Lower leg skin (tissue), 3 donors: ENCODE results near the gene RER1.

Experiments
- POLR2A ChIP-seq, 2 donors: fragments of 450-650 bp; IDR thresholded peaks; one replicate each; pipeline ENCODE4 v1.6.1; 2016 to 2017; ENCODE audit warnings: antibody characterized with exemption in 2 of 2, mild to moderate bottlenecking in 1 of 2, moderate library complexity in 1 of 2
- TF ChIP-seq, protein P1 (sequence below), 3 donors: fragments of 450-650 bp; IDR thresholded peaks; one replicate each; pipeline ENCODE4 v1.5.1; 2016; ENCODE audit warnings: antibody characterized with exemption in 3 of 3, mild to moderate bottlenecking in 3 of 3, moderate library complexity in 2 of 3

GRCh38 chr1:2428490-2428889, 36.8 kb downstream of the RER1 start:
- TF ChIP-seq, protein P1, sequence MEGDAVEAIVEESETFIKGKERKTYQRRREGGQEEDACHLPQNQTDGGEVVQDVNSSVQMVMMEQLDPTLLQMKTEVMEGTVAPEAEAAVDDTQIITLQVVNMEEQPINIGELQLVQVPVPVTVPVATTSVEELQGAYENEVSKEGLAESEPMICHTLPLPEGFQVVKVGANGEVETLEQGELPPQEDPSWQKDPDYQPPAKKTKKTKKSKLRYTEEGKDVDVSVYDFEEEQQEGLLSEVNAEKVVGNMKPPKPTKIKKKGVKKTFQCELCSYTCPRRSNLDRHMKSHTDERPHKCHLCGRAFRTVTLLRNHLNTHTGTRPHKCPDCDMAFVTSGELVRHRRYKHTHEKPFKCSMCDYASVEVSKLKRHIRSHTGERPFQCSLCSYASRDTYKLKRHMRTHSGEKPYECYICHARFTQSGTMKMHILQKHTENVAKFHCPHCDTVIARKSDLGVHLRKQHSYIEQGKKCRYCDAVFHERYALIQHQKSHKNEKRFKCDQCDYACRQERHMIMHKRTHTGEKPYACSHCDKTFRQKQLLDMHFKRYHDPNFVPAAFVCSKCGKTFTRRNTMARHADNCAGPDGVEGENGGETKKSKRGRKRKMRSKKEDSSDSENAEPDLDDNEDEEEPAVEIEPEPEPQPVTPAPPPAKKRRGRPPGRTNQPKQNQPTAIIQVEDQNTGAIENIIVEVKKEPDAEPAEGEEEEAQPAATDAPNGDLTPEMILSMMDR (IDR thresholded peaks at IDR 0.05) = no peak
- TF ChIP-seq POLR2A (IDR thresholded peaks at IDR 0.05) = no peak
